RWPE2 (cell line): ENCODE results near the gene MPIG6B.

ENCODE experiments used
- ATAC-seq: fragments of 200-7000 bp; cut with Tn5 transposase; 3 replicates; pipeline ENCODE4 v1.9.1; 2021; ENCODE audit warnings: low read depth
- DNase-seq: peaks from one replicate; pipeline ENCODE4 v3.0.0-alpha.2; 2020; ENCODE audit warnings: low spot score
- H3K27ac ChIP-seq: fragments of 450-650 bp; 2 replicates; pipeline ENCODE4 v1.5.1; 2017; ENCODE audit warnings: mild to moderate bottlenecking; ENCODE audit not compliant: poor library complexity, severe bottlenecking
- H3K27me3 ChIP-seq: fragments of 250-450 bp; sonication (Bioruptor Pico); 2 replicates; pipeline ENCODE4 v1.5.1; 2021; ENCODE audit warnings: mild to moderate bottlenecking, moderate library complexity; ENCODE audit not compliant: insufficient read depth, poor library complexity, severe bottlenecking
- H3K36me3 ChIP-seq: fragments of 250-450 bp; sonication (Bioruptor Pico); 2 replicates; pipeline ENCODE4 v1.5.1; 2020; ENCODE audit warnings: low read depth, mild to moderate bottlenecking, moderate library complexity
- H3K4me1 ChIP-seq: fragments of 250-450 bp; sonication (Bioruptor Pico); 2 replicates; pipeline ENCODE4 v1.5.1; 2021; ENCODE audit warnings: mild to moderate bottlenecking, moderate library complexity; ENCODE audit not compliant: insufficient read depth, poor library complexity, severe bottlenecking
- H3K4me3 ChIP-seq: fragments of 250-450 bp; sonication (Bioruptor Pico); 2 replicates; pipeline ENCODE4 v1.5.1; 2021; ENCODE audit warnings: mild to moderate bottlenecking, moderate library complexity; ENCODE audit not compliant: severe bottlenecking
- H3K9me3 ChIP-seq: fragments of 250-450 bp; sonication (Bioruptor Pico); 2 replicates; pipeline ENCODE4 v1.5.1; 2021; ENCODE audit warnings: mild to moderate bottlenecking, moderate library complexity; ENCODE audit not compliant: severe bottlenecking
- CTCF ChIP-seq: fragments of 450-650 bp; IDR thresholded peaks from one replicate; pipeline ENCODE4 v1.5.1; 2017; ENCODE audit warnings: mild to moderate bottlenecking, moderate library complexity; ENCODE audit not compliant: poor library complexity, severe bottlenecking

The MPIG6B gene

GRCh38 chr6:31710523-31711219 is 12.5 kb upstream of the MPIG6B start:
- no peak overlapping the region for H3K4me3 ChIP-seq
- H3K27ac ChIP-seq: no peak overlapping the region
- no peak for TF ChIP-seq CTCF
- H3K27me3 ChIP-seq: no peaks in the 10 kb centered on the region
- no peak for DNase-seq
- ATAC-seq: no peak
- no peaks in the 10 kb centered on the region for H3K9me3 ChIP-seq
- no peaks in the 10 kb centered on the region for H3K36me3 ChIP-seq
- peaks cover 5% of the 10 kb centered on the region for H3K4me1 ChIP-seq

GRCh38 chr6:31711233-31711632 is 11.9 kb upstream of the MPIG6B start:
- H3K4me1 ChIP-seq: peaks cover 5% of the 10 kb centered on the region
- no peak overlapping the region for H3K27ac ChIP-seq
- DNase-seq: no peak
- H3K36me3 ChIP-seq: no peaks in the 10 kb centered on the region
- peak; percentile 44 for ATAC-seq
- H3K27me3 ChIP-seq: no peaks in the 10 kb centered on the region
- TF ChIP-seq CTCF: no peak
- H3K9me3 ChIP-seq: no peaks in the 10 kb centered on the region
- H3K4me3 ChIP-seq: no peak overlapping the region

GRCh38 chr6:31712296-31712695 is 10.9 kb upstream of the MPIG6B start:
- Histone ChIP-seq H3K27me3 (no peaks in the 10 kb centered on the region), H3K27ac (no peak overlapping the region), H3K4me3 (no peak overlapping the region), H3K9me3 (no peaks in the 10 kb centered on the region), H3K4me1 (peaks cover 5% of the 10 kb centered on the region), H3K36me3 (no peaks in the 10 kb centered on the region)
- ATAC-seq (peak; percentile 77), DNase-seq (no peak)
- peak; percentile 36 for TF ChIP-seq CTCF

GRCh38 chr6:31713465-31713864 is 9.7 kb upstream of the MPIG6B start:
- no peak overlapping the region for H3K27ac ChIP-seq
- no peaks in the 10 kb centered on the region for H3K9me3 ChIP-seq
- no peak for TF ChIP-seq CTCF
- ATAC-seq (no peak), DNase-seq (no peak)
- no peaks in the 10 kb centered on the region for H3K27me3 ChIP-seq
- no peaks in the 10 kb centered on the region for H3K36me3 ChIP-seq
- peaks cover 17% of the 10 kb centered on the region for H3K4me1 ChIP-seq
- H3K4me3 ChIP-seq: no peak overlapping the region

GRCh38 chr6:31713991-31714684 is 9.0 kb upstream of the MPIG6B start:
- no peak for TF ChIP-seq CTCF
- peaks cover 21% of the 10 kb centered on the region for H3K4me1 ChIP-seq
- H3K4me3 ChIP-seq: no peak overlapping the region
- DNase-seq (no peak), ATAC-seq (no peak)
- no peak overlapping the region for H3K27ac ChIP-seq
- H3K36me3 ChIP-seq: no peaks in the 10 kb centered on the region
- no peaks in the 10 kb centered on the region for H3K9me3 ChIP-seq
- no peaks in the 10 kb centered on the region for H3K27me3 ChIP-seq
